Thyroid gland (tissue), 4 donors: Measurements from ENCODE around the gene C19orf12. TPM values are rescaled to one million over a fixed set of nuclear protein-coding genes. Genes with fewer than 3 reads are reported as not detected.
A peak's percentile ranks its signal among the peaks of the same experiment; 100 is the strongest.
"Not testable (repeated sequence)": the region's sequence is repeated elsewhere in the genome, so short reads cannot be mapped to it uniquely, and the experiment has no call there.

Experiments
- DNase-seq, 2 donors: peaks; one replicate each; pipeline ENCODE4 v3.0.0-alpha.2; 2019
- H3K27ac ChIP-seq, 3 donors: fragments of 200-600 bp; sonication (generic); 1 replicate in 2 of 3; 2 replicates in 1 of 3; pipeline ENCODE4 v1.5.1; 2016 to 2019; ENCODE audit warnings: mild to moderate bottlenecking in 1 of 3, moderate library complexity in 1 of 3
- H3K27me3 ChIP-seq: fragments of 200-600 bp; sonication (generic); one replicate; pipeline ENCODE4 v1.5.1; 2019
- H3K36me3 ChIP-seq, 2 donors: fragments of 200-600 bp; sonication (generic); one replicate each; pipeline ENCODE4 v1.5.1; 2016 to 2019
- H3K4me1 ChIP-seq, 2 donors: fragments of 200-600 bp; sonication (generic); one replicate each; pipeline ENCODE4 v1.5.1; 2017 to 2019
- H3K4me3 ChIP-seq, 3 donors: fragments of 200-600 bp; sonication (generic); replicated peaks in 1 of 3; 1 replicate in 2 of 3; 2 replicates in 1 of 3; pipeline ENCODE4 v1.5.1; 2016; ENCODE audit warnings: mild to moderate bottlenecking in 1 of 3
- H3K9me3 ChIP-seq: fragments of 200-600 bp; sonication (generic); one replicate; pipeline ENCODE4 v1.5.1; 2017
- POLR2A ChIP-seq, 2 donors: fragments of 450-650 bp; IDR thresholded peaks; one replicate each; pipeline ENCODE4 v1.6.1; 2017; ENCODE audit warnings: antibody characterized with exemption in 2 of 2, mild to moderate bottlenecking in 2 of 2, moderate library complexity in 1 of 2
- WGBS, 2 donors: methylation state at CpG; one replicate each; pipeline ENCODE4 v1.1.5; 2017; 5-methylcytosine and 5-hydroxymethylcytosine counted together
- intact Hi-C: fragments of 100-400 bp; cut with DNase I; formaldehyde crosslinking; loops from one replicate; pipeline ENCODE4 v1.15.1; 2023
- total RNA-seq, 4 donors: library from RNA; depleted of rRNA; stranded (reverse); fragments of >200 nt; gene quantifications; one replicate each; pipeline ENCODE4 v1.2.3, GENCODE V29; 2016
- TF ChIP-seq, protein P1 (sequence below), 6 experiments: fragments of 200-600 bp in 3 of 6; fragments of 450-650 bp in 3 of 6; sonication (generic) in 3 of 6; IDR thresholded peaks; one replicate each; pipeline ENCODE4 v1.5.1; 2016 to 2019; ENCODE audit warnings: antibody characterized with exemption in 6 of 6, mild to moderate bottlenecking in 2 of 6, inconsistent platforms in 1 of 6, moderate library complexity in 1 of 6

The C19orf12 gene
- total RNA-seq, 4 donors from 2014 or later = 24.4 to 34.0 (median 31.9) TPM

DNA sequence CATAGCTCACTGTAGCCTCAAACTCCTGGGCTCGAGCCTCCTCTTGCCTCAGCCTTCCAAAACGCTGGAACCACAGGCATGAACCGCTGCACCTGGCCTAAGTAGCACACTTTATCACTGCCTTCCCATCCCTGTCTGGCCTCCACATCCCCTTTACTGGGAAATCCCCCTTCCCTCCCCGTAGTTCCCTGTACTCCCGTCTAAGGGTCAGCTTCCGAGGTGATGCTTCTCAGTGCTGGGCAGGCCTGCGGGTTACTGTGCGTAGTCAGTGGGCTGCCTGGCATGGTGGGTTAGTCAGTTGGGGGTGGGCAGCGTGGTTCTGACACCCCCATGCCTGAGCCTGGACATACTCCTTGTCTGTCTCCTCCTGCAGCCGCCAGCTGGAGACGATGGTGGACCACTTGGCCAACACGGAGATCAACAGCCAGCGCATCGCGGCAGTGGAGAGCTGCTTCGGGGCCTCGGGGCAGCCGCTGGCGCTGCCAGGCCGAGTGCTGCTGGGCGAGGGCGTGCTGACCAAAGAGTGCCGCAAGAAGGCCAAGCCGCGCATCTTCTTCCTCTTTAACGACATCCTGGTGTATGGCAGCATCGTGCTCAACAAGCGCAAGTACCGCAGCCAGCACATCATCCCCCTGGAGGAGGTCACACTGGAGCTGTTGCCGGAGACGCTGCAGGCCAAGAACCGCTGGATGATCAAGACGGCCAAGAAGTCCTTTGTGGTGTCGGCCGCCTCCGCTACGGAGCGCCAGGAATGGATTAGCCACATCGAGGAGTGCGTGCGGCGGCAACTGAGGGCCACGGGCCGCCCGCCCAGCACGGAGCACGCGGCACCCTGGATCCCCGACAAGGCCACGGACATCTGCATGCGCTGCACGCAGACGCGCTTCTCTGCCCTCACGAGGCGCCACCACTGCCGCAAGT is 41.4 kb downstream of the C19orf12 start:
- Histone ChIP-seq H3K9me3 (no peaks in the 10 kb centered on the region), H3K36me3 (peaks cover 12 to 19% of the 10 kb centered on the region in 2 donors), H3K27ac (no peak overlapping the region), H3K4me3 (no peak overlapping the region), H3K27me3 (no peaks in the 10 kb centered on the region), H3K4me1 (peaks cover 9 to 47% of the 10 kb centered on the region in 2 donors)
- intact Hi-C loops = no loop called here
- TF ChIP-seq, protein P1, sequence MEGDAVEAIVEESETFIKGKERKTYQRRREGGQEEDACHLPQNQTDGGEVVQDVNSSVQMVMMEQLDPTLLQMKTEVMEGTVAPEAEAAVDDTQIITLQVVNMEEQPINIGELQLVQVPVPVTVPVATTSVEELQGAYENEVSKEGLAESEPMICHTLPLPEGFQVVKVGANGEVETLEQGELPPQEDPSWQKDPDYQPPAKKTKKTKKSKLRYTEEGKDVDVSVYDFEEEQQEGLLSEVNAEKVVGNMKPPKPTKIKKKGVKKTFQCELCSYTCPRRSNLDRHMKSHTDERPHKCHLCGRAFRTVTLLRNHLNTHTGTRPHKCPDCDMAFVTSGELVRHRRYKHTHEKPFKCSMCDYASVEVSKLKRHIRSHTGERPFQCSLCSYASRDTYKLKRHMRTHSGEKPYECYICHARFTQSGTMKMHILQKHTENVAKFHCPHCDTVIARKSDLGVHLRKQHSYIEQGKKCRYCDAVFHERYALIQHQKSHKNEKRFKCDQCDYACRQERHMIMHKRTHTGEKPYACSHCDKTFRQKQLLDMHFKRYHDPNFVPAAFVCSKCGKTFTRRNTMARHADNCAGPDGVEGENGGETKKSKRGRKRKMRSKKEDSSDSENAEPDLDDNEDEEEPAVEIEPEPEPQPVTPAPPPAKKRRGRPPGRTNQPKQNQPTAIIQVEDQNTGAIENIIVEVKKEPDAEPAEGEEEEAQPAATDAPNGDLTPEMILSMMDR (IDR thresholded peaks at IDR 0.05) = no peak
- TF ChIP-seq POLR2A (IDR thresholded peaks at IDR 0.05) = no peak
- no peak for DNase-seq
- 95 to 97% methylated on average over 38 to 57 of the region's 57 CpGs for WGBS, 2 donors

DNA sequence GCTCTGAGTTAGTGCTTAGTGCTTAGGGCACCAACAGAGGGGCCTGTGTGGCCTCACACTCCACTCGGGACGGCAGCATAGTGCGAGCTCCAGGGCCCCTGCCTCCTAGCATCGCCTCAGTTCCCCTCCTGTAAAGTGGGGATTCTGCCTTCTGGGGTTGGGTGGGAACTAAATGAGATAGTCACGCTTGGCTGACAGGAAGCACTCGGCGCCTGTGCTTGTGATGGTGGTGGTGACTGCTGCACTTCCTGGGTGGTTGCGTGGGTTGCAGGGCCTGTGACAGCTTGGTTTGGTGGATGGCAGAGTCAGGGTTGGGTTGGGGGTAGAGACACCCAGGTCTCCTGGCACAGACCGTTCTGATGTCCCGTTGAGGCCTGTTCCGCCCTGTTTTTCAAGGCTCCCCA is 42.1 kb downstream of the C19orf12 start:
- Histone ChIP-seq H3K9me3 (no peaks in the 10 kb centered on the region), H3K36me3 (peaks cover 12 to 19% of the 10 kb centered on the region in 2 donors), H3K4me1 (peaks cover 9 to 52% of the 10 kb centered on the region in 2 donors), H3K27ac (peak overlapping the region in 1 of 3 donors; percentile 44), H3K4me3 (no peak overlapping the region), H3K27me3 (no peaks in the 10 kb centered on the region)
- TF ChIP-seq POLR2A (IDR thresholded peaks at IDR 0.05) = no peak
- TF ChIP-seq, protein P1 (IDR thresholded peaks at IDR 0.05) = no peak
- 82% methylated on average over 7 to 11 of the region's 11 CpGs for WGBS, 2 donors
- peak in 1 of 2 donors; percentile 35 for DNase-seq
- intact Hi-C loops = no loop called here

- H3K9me3 ChIP-seq = no peaks in the 10 kb centered on the region
- no peaks in the 10 kb centered on the region for H3K27me3 ChIP-seq
- no peak for TF ChIP-seq POLR2A (IDR thresholded peaks at IDR 0.05)
- TF ChIP-seq, protein P1 (IDR thresholded peaks at IDR 0.05) = no peak
- no peak overlapping the region for H3K4me3 ChIP-seq
- peaks cover 12 to 18% of the 10 kb centered on the region in 2 donors for H3K36me3 ChIP-seq
- no peak for DNase-seq
- peak overlapping the region; percentile 17 to 44 (median 18) for H3K27ac ChIP-seq
- 92 to 96% methylated on average over 8 of the region's 8 CpGs for WGBS, 2 donors
- intact Hi-C loops = no loop called here
- peaks cover 11 to 52% of the 10 kb centered on the region in 2 donors for H3K4me1 ChIP-seq
Observed at GRCh38 chr19:29672319-29672932, 42.6 kb downstream of the C19orf12 start.

- H3K27ac ChIP-seq = peak overlapping the region in 2 of 3 donors; percentile 18 to 44
- peaks cover 13 to 52% of the 10 kb centered on the region in 2 donors for H3K4me1 ChIP-seq
- TF ChIP-seq POLR2A (IDR thresholded peaks at IDR 0.05) = no peak
- TF ChIP-seq, protein P1 (IDR thresholded peaks at IDR 0.05) = peak in 4 of 6 experiments; percentile 21 to 48 (median 36)
- H3K27me3 ChIP-seq = no peaks in the 10 kb centered on the region
- peak; percentile 81 to 87 for DNase-seq
- intact Hi-C loops = no loop called here
- H3K4me3 ChIP-seq = no peak overlapping the region
- WGBS, 2 donors = 29 to 32% methylated on average over 7 to 12 of the region's 12 CpGs
- peaks cover 12 to 17% of the 10 kb centered on the region in 2 donors for H3K36me3 ChIP-seq
- H3K9me3 ChIP-seq = no peaks in the 10 kb centered on the region
Observed at GRCh38 chr19:29671393-29672160, 43.5 kb downstream of the C19orf12 start.

GRCh38 chr19:29671026-29671392 is 44.1 kb downstream of the C19orf12 start:
- WGBS, 2 donors = 73 to 80% methylated on average over 6 of the region's 6 CpGs
- H3K27me3 ChIP-seq, H3K9me3 ChIP-seq, intact Hi-C loops, H3K4me3 ChIP-seq, DNase-seq: not testable (repeated sequence)
- H3K36me3 ChIP-seq = peaks cover 12 to 17% of the 10 kb centered on the region in 2 donors
- peak overlapping the region in 1 of 3 donors; percentile 44 for H3K27ac ChIP-seq
- peaks cover 12 to 54% of the 10 kb centered on the region in 2 donors for H3K4me1 ChIP-seq
